Esophagus squamous epithelium (tissue), 5 donors: ENCODE results near the gene HOXB6. TPM values are rescaled to one million over a fixed set of nuclear protein-coding genes. Genes with fewer than 3 reads are reported as not detected.

Experiments
- DNase-seq: peaks from one replicate; lab custom pipeline; 2025; lab: John Stamatoyannopoulos, UW
- H3K27ac ChIP-seq, 4 donors: fragments of 200-600 bp; sonication (generic); one replicate each; pipeline ENCODE4 v1.5.1; 2016 to 2019; ENCODE audit warnings: mild to moderate bottlenecking in 1 of 4
- H3K27me3 ChIP-seq, 4 donors: fragments of 200-600 bp; sonication (generic); 1 replicate in 3 of 4; 2 replicates in 1 of 4; pipeline versions ENCODE4 v1.5.1 to v1.6.0; 2017 to 2021; ENCODE audit warnings: antibody characterized with exemption in 1 of 4
- H3K36me3 ChIP-seq, 3 donors: fragments of 200-600 bp; sonication (generic); one replicate each; pipeline ENCODE4 v1.5.1; 2016 to 2019
- H3K4me1 ChIP-seq, 3 donors: fragments of 200-600 bp; sonication (generic); one replicate each; pipeline ENCODE4 v1.5.1; 2017 to 2019
- H3K4me3 ChIP-seq, 4 donors: fragments of 200-600 bp; sonication (generic); 1 replicate in 3 of 4; 2 replicates in 1 of 4; pipeline ENCODE4 v1.5.1; 2016 to 2019; ENCODE audit warnings: mild to moderate bottlenecking in 2 of 4, moderate library complexity in 1 of 4
- H3K9me3 ChIP-seq, 3 donors: fragments of 200-600 bp; sonication (generic); one replicate each; pipeline ENCODE4 v1.5.1; 2016 to 2019
- CTCF ChIP-seq, 6 experiments: fragments of 450-650 bp in 4 of 6; fragments of 200-600 bp in 2 of 6; sonication (generic) in 2 of 6; IDR thresholded peaks; one replicate each; pipeline ENCODE4 v1.5.1; 2016 to 2019; ENCODE audit warnings: antibody characterized with exemption in 6 of 6, mild to moderate bottlenecking in 4 of 6, moderate library complexity in 4 of 6
- POLR2A ChIP-seq, 4 donors: fragments of 450-650 bp; IDR thresholded peaks; one replicate each; pipeline ENCODE4 v1.6.1; 2017; ENCODE audit warnings: antibody characterized with exemption in 4 of 4, mild to moderate bottlenecking in 4 of 4, moderate library complexity in 3 of 4
- WGBS, 2 donors: methylation state at CpG; one replicate each; pipeline ENCODE4 v1.1.5; 2018; 5-methylcytosine and 5-hydroxymethylcytosine counted together
- intact Hi-C: fragments of 100-400 bp; cut with DNase I; formaldehyde crosslinking; loops from one replicate; pipeline ENCODE4 v1.15.0; 2022
- total RNA-seq, 4 donors: library from RNA; depleted of rRNA; stranded (reverse); fragments of >200 nt; gene quantifications; one replicate each; pipeline ENCODE4 v1.1.0, GENCODE V29; 2016
- donor health status: DM: yes; HTN: yes; CAD: no.

Gene HOXB6
- total RNA-seq, 4 donors from 2014 or later = 1.3 to 3.1 TPM; not detected in 2

- Histone ChIP-seq H3K27me3 (peaks cover 35 to 100% (median 90%) of the 10 kb centered on the region in 4 donors), H3K27ac (no peak overlapping the region), H3K4me3 (no peak overlapping the region), H3K4me1 (peaks cover 8 to 24% (median 8%) of the 10 kb centered on the region in 3 donors), H3K9me3 (no peaks in the 10 kb centered on the region), H3K36me3 (no peaks in the 10 kb centered on the region)
- intact Hi-C loops = no loop called here
- WGBS, 2 donors = 19 to 26% methylated on average over 15 of the region's 15 CpGs
- TF ChIP-seq POLR2A (IDR thresholded peaks at IDR 0.05) (no peak), CTCF (IDR thresholded peaks at IDR 0.05) (no peak)
- no peak for DNase-seq
Measured at GRCh38 chr17:48630925-48631692, 26.3 kb upstream of the HOXB6 start.

- no peak for DNase-seq
- 26 to 38% methylated on average over 12 to 15 of the region's 15 CpGs for WGBS, 2 donors
- Histone ChIP-seq H3K4me1 (peaks cover 16 to 32% (median 16%) of the 10 kb centered on the region in 3 donors), H3K27ac (no peak overlapping the region), H3K4me3 (no peak overlapping the region), H3K27me3 (peaks cover 39 to 100% (median 85%) of the 10 kb centered on the region in 4 donors), H3K9me3 (no peaks in the 10 kb centered on the region), H3K36me3 (no peaks in the 10 kb centered on the region)
- no peak for TF ChIP-seq POLR2A (IDR thresholded peaks at IDR 0.05)
- intact Hi-C loops = no loop called here
Measured at GRCh38 chr17:48630009-48630924, 25.5 kb upstream of the HOXB6 start.

- TF ChIP-seq CTCF (IDR thresholded peaks at IDR 0.05) = no peak
- no peak for TF ChIP-seq POLR2A (IDR thresholded peaks at IDR 0.05)
- intact Hi-C loops = no loop called here
- H3K9me3 ChIP-seq = no peaks in the 10 kb centered on the region
- WGBS, 2 donors = 37 to 43% methylated on average over 4 of the region's 5 CpGs
- no peak overlapping the region for H3K27ac ChIP-seq
- no peaks in the 10 kb centered on the region for H3K36me3 ChIP-seq
- DNase-seq = no peak
- no peak overlapping the region for H3K4me3 ChIP-seq
- H3K27me3 ChIP-seq = peaks cover 39 to 100% (median 85%) of the 10 kb centered on the region in 4 donors
- H3K4me1 ChIP-seq = peaks cover 22 to 40% (median 23%) of the 10 kb centered on the region in 3 donors
Measured at GRCh38 chr17:48629411-48629759, 24.6 kb upstream of the HOXB6 start.

- TF ChIP-seq POLR2A (IDR thresholded peaks at IDR 0.05) (no peak), CTCF (IDR thresholded peaks at IDR 0.05) (no peak)
- 18 to 23% methylated on average over 4 to 5 of the region's 5 CpGs for WGBS, 2 donors
- intact Hi-C loops = no loop called here
- Histone ChIP-seq H3K27me3 (peaks cover 38 to 100% (median 83%) of the 10 kb centered on the region in 4 donors), H3K4me3 (no peak overlapping the region), H3K36me3 (no peaks in the 10 kb centered on the region), H3K9me3 (no peaks in the 10 kb centered on the region), H3K27ac (no peak overlapping the region), H3K4me1 (peaks cover 22 to 35% (median 23%) of the 10 kb centered on the region in 3 donors)
- DNase-seq = no peak
Measured at GRCh38 chr17:48628649-48629410, 24.0 kb upstream of the HOXB6 start.
